NCI-H128 (cell line): ENCODE measurements around the gene ZNF629.
"Not testable (repeated sequence)": the region's sequence is repeated elsewhere in the genome, so short reads cannot be mapped to it uniquely, and the experiment has no call there.

Source experiments
- DNase-seq: peaks from one replicate; lab custom pipeline; 2025; ENCODE audit not compliant: unreplicated experiment; lab: John Stamatoyannopoulos, UW

The ZNF629 gene

GRCh38 chr16:30786936-30787612 lies at the start of gene ZNF629:
TSS of gene ZNF629 (minus strand) at chr16:30787205. CDS start at chr16:30784482, 2,723 bp downstream.
- peak; percentile 47 for DNase-seq

DNA sequence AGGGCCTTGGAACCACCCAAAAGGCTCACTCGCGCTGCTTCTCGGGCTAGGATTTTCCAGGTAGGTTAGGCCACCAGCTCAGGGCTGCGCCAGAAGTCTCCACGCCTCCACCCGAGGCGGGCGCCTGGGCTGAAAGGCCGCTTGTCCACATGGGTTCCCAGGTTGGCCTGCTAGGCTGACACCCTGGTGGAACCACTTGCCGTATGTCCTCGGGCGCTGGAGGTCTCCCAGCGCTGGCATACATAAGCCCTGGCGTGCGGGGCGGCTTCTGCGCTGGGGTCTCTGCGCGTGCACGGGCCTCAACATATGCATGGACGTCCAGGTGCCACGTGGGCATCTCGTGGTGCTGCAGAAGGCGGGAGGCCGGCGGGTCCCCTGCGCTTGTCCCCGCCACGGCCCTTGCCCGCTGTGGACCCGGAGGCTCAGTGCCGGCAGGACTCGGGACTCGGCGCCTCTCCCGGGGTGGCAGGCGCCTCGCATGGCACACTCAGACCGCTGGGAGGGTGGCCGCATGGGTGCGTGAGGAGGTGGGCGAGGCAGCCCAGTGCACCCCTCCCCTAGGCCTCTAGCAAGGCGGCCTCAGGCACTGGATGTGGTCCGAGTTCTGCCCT lies 47.2 kb upstream of the ZNF629 start:
- no peak for DNase-seq

GRCh38 chr16:30830072-30830417 lies 43.0 kb upstream of the ZNF629 start:
- no peak for DNase-seq

GRCh38 chr16:30829130-30830071 lies 42.4 kb upstream of the ZNF629 start:
- no peak for DNase-seq

DNA sequence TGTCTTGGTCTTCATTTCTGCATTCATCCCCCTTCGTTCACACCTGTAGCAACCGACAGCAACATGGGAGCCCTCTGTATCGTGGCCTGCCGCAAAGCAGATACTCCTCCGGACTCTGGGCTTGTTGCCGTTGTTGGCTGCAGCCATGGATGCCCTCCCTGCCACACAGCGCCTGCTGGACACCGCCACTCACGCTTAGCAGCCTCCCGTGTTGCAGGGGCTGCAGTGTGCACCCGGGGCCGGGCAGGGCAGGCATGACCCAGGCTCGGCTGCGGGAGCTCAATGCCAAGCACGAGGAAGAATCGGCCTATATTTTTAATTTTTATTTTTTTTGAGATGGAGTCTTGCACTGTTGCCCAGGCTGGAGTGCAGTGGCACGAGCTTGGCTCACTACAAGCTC lies 34.9 kb upstream of the ZNF629 start:
- DNase-seq: no peak

DNA sequence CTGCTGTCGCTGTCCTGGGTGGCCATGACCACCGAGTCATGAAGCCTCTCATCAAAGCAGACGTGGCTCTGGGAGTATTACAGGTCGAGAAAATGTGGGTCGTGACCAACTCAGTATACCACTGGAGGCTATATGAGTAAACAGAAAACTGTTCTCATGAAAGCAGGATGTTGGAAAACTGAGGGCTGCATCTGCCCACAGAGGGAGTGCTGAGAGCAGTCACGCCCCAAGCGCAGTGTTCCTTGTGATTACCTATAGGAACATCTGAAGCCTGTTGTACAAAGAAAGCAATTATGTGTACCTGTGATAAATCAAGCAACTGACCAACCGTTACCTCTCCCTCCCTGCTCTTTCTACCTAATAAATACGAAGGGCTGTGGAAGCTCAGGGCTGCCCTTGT lies 34.4 kb upstream of the ZNF629 start:
- not testable (repeated sequence) for DNase-seq

GRCh38 chr16:30820952-30821421 lies 34.0 kb upstream of the ZNF629 start:
- DNase-seq: no peak

DNA sequence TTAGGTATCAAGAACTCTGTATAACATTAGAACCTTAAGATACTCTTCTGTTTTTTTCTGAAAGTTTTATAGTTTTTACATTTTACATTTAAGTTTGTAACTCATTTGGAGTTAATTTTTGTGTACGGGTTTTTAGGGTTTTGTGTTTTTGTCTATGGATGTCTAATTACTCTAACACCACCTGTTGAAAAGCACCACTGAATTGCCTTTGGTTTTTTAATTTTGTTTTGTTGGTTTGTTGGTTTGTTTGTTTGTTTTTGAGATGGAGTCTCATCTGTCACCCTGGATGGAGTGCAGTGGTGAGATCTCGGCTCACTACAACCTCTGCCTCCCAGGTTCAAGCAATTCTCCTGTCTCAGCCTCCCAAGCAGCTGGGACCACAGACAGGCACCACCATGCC lies 29.8 kb upstream of the ZNF629 start:
- DNase-seq: no peak

GRCh38 chr16:30813821-30814189 lies 26.8 kb upstream of the ZNF629 start:
- DNase-seq: no peak

DNA sequence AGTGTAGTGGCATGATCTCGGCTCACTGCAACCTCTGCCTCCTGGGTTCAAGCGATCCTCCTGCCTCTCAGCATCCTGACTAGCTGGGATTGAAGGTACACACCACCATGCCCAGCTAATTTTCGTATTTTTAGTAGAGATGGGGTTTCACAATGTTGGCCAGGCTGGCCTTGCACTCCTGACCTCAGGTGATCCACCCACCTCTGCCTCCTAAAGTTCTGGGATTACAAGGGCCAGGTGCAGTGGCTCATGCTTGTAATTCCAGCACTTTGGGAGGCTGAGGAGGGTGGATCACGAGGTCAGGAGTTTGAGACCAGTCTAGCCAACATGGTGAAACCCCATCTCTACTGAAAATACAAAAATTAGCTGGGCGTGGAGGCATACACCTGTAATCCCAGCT lies 22.7 kb upstream of the ZNF629 start:
- DNase-seq: not testable (repeated sequence)

DNA sequence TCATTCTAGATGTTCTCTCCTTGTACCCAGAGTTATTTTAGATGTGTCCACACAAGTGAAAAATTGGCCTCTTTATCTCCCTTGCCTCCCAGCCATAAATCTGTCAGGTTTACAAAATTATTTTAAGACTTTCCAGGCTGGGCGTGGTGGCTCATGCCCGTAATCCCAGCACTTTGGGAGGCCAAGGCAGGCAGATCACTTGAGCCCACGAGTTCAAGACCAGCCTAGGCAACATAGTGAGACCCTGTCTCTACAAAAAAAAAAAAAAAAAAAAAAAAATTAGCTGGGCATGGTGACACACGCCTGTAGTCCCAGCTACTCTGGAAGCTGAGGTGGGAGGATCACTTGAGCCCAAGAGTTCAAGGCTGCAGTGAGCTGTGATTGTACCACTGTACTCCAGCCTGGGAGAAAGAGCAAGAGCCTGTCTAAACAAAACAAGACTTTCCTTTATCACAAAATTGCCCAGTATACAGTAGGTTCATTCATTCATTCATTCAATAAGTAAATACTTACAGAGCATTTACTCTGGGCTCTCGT lies 22.0 kb upstream of the ZNF629 start:
- not testable (repeated sequence) for DNase-seq

GRCh38 chr16:30808146-30808545 lies 21.1 kb upstream of the ZNF629 start:
- no peak for DNase-seq

- DNase-seq: no peak
These were observed 18.6 kb upstream of the ZNF629 start for GRCh38 chr16:30805370-30806169.

DNA sequence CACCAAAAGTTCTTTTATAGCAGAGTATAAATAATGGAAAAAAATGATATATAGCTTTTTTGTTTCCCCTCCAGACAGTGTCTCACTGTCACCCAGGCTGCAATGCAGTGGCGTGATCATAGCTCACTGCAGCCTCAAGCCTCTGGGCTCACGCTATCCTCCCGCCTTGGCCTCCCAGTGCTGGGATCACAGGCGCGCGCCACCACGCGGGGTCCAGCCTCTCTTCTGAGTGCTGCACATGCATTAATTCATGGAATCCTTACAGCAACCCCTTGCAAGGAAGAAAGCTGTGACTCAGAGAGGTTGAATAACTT lies 18.0 kb upstream of the ZNF629 start:
- no peak for DNase-seq

GRCh38 chr16:30802936-30803335 lies 15.9 kb upstream of the ZNF629 start:
- no peak for DNase-seq

DNA sequence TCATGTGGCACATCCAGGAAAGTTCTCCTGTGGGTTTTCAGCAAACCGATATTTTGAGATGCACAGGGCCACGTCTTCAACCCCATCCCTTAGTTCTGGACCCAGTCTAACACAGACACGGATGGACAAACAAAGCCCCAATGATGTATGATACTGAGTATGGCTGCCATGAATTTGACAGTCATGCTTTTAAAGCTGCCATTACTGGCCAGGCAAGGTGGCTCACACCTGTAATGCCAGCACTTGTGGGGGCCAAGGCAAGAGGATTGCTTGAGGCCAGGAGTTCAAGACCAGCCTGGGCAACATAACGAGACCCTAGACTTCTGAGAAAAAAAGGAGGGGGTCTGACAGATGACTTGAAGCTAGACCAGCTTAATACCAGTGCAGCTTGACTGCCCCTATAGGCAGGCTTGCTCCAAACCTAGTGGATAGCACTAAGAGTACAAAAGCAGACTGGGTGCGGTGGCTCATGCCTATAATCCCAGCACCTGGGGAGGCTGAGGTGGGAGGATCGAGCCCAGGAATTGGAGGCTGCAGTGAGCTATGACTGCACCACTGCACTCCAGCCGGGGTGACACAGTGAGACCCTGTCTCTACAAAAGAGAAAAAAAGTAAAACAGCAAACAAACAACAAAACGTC lies 10.8 kb upstream of the ZNF629 start:
- DNase-seq: no peak

GRCh38 chr16:30794634-30795033 lies 7.6 kb upstream of the ZNF629 start:
- no peak for DNase-seq

GRCh38 chr16:30793508-30794069 lies 6.6 kb upstream of the ZNF629 start:
- no peak for DNase-seq

GRCh38 chr16:30787613-30788378 lies 791 bp upstream of the ZNF629 start:
- no peak for DNase-seq
